Kidney epithelial cell (primary cell): ENCODE results near the gene FOXP1. TPM values are rescaled to one million over a fixed set of nuclear protein-coding genes. Genes with fewer than 3 reads are reported as not detected.

Experiments used
- DNase-seq: peaks from one replicate; pipeline ENCODE4 v3.0.0-alpha.2; 2010; ENCODE audit warnings: low read depth
- H3K27me3 ChIP-seq: 2 replicates; pipeline ENCODE4 v1.6.0; 2011; ENCODE audit warnings: low read length; ENCODE audit not compliant: control insufficient read depth, insufficient read depth
- H3K36me3 ChIP-seq: 2 replicates; pipeline ENCODE4 v1.5.1; 2011; ENCODE audit warnings: low read length; ENCODE audit not compliant: control insufficient read depth, insufficient read depth
- H3K4me3 ChIP-seq: 2 replicates; pipeline ENCODE4 v1.5.1; 2011; ENCODE audit warnings: low read depth, mild to moderate bottlenecking, control low read depth, low read length
- total RNA-seq: library from RNA; depleted of rRNA; stranded (reverse); fragments of >200 nt; gene quantifications from 2 replicates; pipeline ENCODE4 v1.2.3, GENCODE V29; 2015
- TF ChIP-seq, protein P1 (sequence below): IDR thresholded peaks from 2 replicates; pipeline ENCODE4 v1.5.1; 2011; ENCODE audit warnings: mild to moderate bottlenecking, moderate library complexity, low read length, control low read depth, inconsistent platforms; ENCODE audit not compliant: insufficient read depth, poor library complexity, severe bottlenecking

Gene FOXP1
- total RNA-seq, 1 donor from 2014 or later, result 75.0 TPM

- no peak for DNase-seq
- H3K4me3 ChIP-seq, result no peak overlapping the region
Observed at GRCh38 chr3:71244826-71245488, 338.6 kb downstream of the FOXP1 start.

DNA sequence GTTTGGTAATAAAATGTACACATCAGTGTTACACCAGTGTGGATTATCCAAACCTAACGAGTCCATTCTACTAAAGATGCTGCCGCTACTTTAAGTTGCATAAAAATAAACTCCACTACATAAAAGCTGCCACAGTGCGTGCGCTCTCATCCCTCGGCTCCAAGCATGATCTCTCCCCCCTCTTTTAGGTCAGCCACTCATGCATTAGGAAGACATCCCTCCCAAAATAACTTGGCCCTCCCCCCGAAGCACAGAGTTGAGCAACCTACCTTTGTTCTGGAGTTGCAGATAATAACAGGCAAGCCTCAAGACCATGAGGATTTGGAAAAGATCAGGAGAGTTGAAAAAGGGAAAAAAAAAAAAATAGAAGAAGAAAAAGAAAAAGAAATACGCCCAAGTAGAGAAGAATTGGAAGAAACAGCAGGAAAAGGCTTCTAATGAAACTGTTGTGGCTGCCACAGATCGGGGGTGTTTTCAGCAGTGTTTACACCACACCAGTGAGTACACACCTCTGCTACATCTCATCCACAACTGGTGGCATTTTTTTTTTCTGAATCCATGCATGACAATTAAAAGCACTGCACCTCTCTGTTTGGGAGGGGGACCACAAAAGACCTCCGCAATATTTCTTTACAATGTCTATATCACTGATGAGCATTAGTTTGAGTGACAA lies 339.2 kb downstream of the FOXP1 start:
- TF ChIP-seq, protein P1, sequence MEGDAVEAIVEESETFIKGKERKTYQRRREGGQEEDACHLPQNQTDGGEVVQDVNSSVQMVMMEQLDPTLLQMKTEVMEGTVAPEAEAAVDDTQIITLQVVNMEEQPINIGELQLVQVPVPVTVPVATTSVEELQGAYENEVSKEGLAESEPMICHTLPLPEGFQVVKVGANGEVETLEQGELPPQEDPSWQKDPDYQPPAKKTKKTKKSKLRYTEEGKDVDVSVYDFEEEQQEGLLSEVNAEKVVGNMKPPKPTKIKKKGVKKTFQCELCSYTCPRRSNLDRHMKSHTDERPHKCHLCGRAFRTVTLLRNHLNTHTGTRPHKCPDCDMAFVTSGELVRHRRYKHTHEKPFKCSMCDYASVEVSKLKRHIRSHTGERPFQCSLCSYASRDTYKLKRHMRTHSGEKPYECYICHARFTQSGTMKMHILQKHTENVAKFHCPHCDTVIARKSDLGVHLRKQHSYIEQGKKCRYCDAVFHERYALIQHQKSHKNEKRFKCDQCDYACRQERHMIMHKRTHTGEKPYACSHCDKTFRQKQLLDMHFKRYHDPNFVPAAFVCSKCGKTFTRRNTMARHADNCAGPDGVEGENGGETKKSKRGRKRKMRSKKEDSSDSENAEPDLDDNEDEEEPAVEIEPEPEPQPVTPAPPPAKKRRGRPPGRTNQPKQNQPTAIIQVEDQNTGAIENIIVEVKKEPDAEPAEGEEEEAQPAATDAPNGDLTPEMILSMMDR, result no peak
- H3K4me3 ChIP-seq, result no peak overlapping the region
- no peak for DNase-seq
- H3K36me3 ChIP-seq, result peaks cover 1% of the 10 kb centered on the region
- no peaks in the 10 kb centered on the region for H3K27me3 ChIP-seq

More at GRCh38 chr3:71244826-71245488, 338.6 kb downstream of the FOXP1 start:
- no peaks in the 10 kb centered on the region for H3K27me3 ChIP-seq
- peaks cover 1% of the 10 kb centered on the region for H3K36me3 ChIP-seq
- TF ChIP-seq, protein P1, result no peak

DNA sequence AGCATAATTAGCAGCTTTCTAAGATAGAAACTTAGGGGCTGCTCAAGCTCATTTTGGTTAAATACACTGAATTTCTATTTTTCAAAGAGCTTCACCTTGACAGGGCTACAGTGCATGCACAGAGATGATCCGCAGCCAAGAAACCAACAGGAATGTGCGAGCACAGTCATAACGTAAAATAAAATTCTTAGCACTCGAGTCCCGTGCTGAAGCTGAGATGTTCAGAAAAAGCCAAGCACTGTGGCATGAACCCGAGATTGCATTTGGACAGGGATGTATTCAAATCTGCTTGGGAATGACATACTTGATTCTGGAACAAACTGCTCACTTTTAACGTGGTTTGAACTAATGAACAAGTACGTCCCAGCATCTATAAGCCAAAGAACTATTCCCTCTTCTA lies 340.3 kb downstream of the FOXP1 start:
- TF ChIP-seq, protein P1, result no peak
- H3K36me3 ChIP-seq, result peaks cover 1% of the 10 kb centered on the region
- no peak overlapping the region for H3K4me3 ChIP-seq
- no peak for DNase-seq
- H3K27me3 ChIP-seq, result no peaks in the 10 kb centered on the region

DNA sequence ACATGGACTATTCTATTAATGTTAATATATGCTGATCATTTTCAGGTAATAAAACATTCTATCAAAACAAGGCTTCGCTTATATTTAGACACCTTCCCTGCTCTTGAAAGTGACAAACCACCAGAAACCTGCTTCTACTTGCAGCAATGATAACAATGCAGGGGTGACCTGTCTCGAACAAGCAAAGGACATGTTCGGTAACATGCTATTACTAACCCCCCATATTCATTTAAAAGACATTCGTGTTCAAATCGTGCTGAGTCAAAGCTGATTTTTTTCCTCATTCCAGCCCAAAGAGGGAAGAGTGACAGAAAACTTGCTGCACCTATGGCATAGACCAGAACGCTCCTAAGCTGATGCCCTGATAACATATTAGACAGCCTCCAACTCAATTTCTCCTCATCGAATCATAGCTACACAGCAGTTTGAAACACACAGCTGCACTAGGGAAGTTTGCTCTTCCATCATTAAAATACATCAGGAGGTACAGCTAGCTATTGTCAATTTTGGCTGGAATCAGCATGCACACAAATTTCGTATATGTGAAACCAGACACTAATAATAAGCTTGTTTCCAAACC lies 341.5 kb downstream of the FOXP1 start:
- DNase-seq, result no peak
- H3K27me3 ChIP-seq, result no peaks in the 10 kb centered on the region

GRCh38 chr3:71241246-71241901 lies 342.2 kb downstream of the FOXP1 start:
- TF ChIP-seq, protein P1, result no peak
- no peak for DNase-seq
- Histone ChIP-seq H3K4me3 (no peak overlapping the region), H3K36me3 (no peaks in the 10 kb centered on the region), H3K27me3 (no peaks in the 10 kb centered on the region)

More for the DNA sequence above, 341.5 kb downstream of the FOXP1 start:
- Histone ChIP-seq H3K36me3 (no peaks in the 10 kb centered on the region), H3K4me3 (no peak overlapping the region)
- TF ChIP-seq, protein P1, result no peak
